SU-DHL-6 (cell line): ENCODE data around the gene ANKRD63.

Source experiments
- H2AFZ ChIP-seq: fragments of 200-600 bp; sonication (generic); 2 replicates; pipeline ENCODE4 v1.6.1; 2014; ENCODE audit warnings: low read depth, mild to moderate bottlenecking, moderate library complexity, mixed read lengths, antibody characterized with exemption, low read length; ENCODE audit not compliant: severe bottlenecking
- H3F3A ChIP-seq: fragments of 200-600 bp; shearing (Covaris generic); 2 replicates; pipeline ENCODE4 v1.6.0; 2016; ENCODE audit warnings: antibody characterized with exemption, mild to moderate bottlenecking; ENCODE audit not compliant: insufficient read depth
- H3K27ac ChIP-seq: fragments of 200-600 bp; sonication (generic); 2 replicates; pipeline ENCODE4 v1.5.1; 2016; ENCODE audit warnings: low read depth, mild to moderate bottlenecking, low read length, moderate library complexity, mixed read lengths
- H3K27me3 ChIP-seq: fragments of 200-600 bp; sonication (generic), shearing (Covaris generic); 2 replicates; pipeline ENCODE4 v1.6.0; 2014; ENCODE audit warnings: mild to moderate bottlenecking, low read length
- H3K36me3 ChIP-seq: fragments of 200-600 bp; sonication (generic); 2 replicates; pipeline ENCODE4 v1.6.1; 2014; ENCODE audit warnings: mild to moderate bottlenecking, low read length, mixed read lengths
- H3K4me2 ChIP-seq: fragments of 300-600, 200-600 bp; shearing (Covaris generic), sonication (generic); 2 replicates; pipeline ENCODE4 v1.6.0; 2014; ENCODE audit warnings: low read length, low read depth, mild to moderate bottlenecking; ENCODE audit not compliant: poor library complexity, severe bottlenecking
- H3K4me3 ChIP-seq: fragments of 200-600 bp; sonication (generic); 2 replicates; pipeline ENCODE4 v1.5.1; 2014; ENCODE audit warnings: antibody characterized with exemption, low read length, mild to moderate bottlenecking, mixed read lengths; ENCODE audit not compliant: insufficient read depth, poor library complexity, severe bottlenecking
- H3K79me2 ChIP-seq: fragments of 200-600 bp; sonication (generic); 2 replicates; pipeline ENCODE4 v1.6.1; 2014; ENCODE audit warnings: mild to moderate bottlenecking, low read length, moderate library complexity; ENCODE audit not compliant: insufficient read depth
- H3K9ac ChIP-seq: fragments of 200-600 bp; sonication (generic); 2 replicates; pipeline ENCODE4 v1.7.0; 2014; ENCODE audit warnings: mild to moderate bottlenecking, low read length
- H3K9me2 ChIP-seq: fragments of 200-600 bp; sonication (generic); replicated peaks from 2 replicates; pipeline ENCODE4 v1.6.1; 2014; ENCODE audit warnings: low read length; ENCODE audit not compliant: insufficient read depth
- H3K9me3 ChIP-seq: fragments of 200-600 bp; sonication (generic); 2 replicates; pipeline ENCODE4 v1.6.1; 2014; ENCODE audit warnings: low read length, mixed read lengths; ENCODE audit not compliant: insufficient read depth
- H4K20me1 ChIP-seq: fragments of 200-600 bp; sonication (generic); 2 replicates; pipeline ENCODE4 v1.6.1; 2014; ENCODE audit warnings: low read depth, mild to moderate bottlenecking, antibody characterized with exemption, low read length, moderate library complexity, mixed read lengths
- EZH2phosphoT487 ChIP-seq: fragments of 200-600 bp; sonication (generic), shearing (Covaris generic); conservative IDR thresholded peaks from 2 replicates; pipeline ENCODE4 v1.6.1; 2018; ENCODE audit warnings: mild to moderate bottlenecking, antibody characterized with exemption, low read length, moderate library complexity, mixed read lengths
- TF ChIP-seq, protein P1 (sequence below): fragments of 200-600 bp; sonication (generic); IDR thresholded peaks from one replicate; pipeline ENCODE4 v1.5.1; 2017; ENCODE audit warnings: antibody characterized with exemption, mild to moderate bottlenecking, low read length, moderate library complexity; ENCODE audit not compliant: insufficient read depth, poor library complexity, severe bottlenecking

ANKRD63 gene

GRCh38 chr15:40331026-40331425, 48.2 kb upstream of the ANKRD63 start:
- Histone ChIP-seq H3K4me2 (no peak overlapping the region), H3K4me3 (no peak overlapping the region), H3K27ac (no peak overlapping the region), H3K79me2 (no peaks in the 10 kb centered on the region), H3K27me3 (no peaks in the 10 kb centered on the region), H3F3A (no peaks in the 10 kb centered on the region), H3K9me2 (no peaks in the 10 kb centered on the region), H4K20me1 (no peaks in the 10 kb centered on the region), H3K9ac (no peak overlapping the region), H2AFZ (no peak overlapping the region), H3K36me3 (no peaks in the 10 kb centered on the region), H3K9me3 (no peaks in the 10 kb centered on the region)
- TF ChIP-seq, protein P1, sequence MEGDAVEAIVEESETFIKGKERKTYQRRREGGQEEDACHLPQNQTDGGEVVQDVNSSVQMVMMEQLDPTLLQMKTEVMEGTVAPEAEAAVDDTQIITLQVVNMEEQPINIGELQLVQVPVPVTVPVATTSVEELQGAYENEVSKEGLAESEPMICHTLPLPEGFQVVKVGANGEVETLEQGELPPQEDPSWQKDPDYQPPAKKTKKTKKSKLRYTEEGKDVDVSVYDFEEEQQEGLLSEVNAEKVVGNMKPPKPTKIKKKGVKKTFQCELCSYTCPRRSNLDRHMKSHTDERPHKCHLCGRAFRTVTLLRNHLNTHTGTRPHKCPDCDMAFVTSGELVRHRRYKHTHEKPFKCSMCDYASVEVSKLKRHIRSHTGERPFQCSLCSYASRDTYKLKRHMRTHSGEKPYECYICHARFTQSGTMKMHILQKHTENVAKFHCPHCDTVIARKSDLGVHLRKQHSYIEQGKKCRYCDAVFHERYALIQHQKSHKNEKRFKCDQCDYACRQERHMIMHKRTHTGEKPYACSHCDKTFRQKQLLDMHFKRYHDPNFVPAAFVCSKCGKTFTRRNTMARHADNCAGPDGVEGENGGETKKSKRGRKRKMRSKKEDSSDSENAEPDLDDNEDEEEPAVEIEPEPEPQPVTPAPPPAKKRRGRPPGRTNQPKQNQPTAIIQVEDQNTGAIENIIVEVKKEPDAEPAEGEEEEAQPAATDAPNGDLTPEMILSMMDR: no peak
- TF ChIP-seq EZH2phosphoT487: no peak

GRCh38 chr15:40330368-40330836, 47.5 kb upstream of the ANKRD63 start:
- TF ChIP-seq EZH2phosphoT487: no peak
- TF ChIP-seq, protein P1: no peak
- no peaks in the 10 kb centered on the region for H3F3A ChIP-seq

DNA sequence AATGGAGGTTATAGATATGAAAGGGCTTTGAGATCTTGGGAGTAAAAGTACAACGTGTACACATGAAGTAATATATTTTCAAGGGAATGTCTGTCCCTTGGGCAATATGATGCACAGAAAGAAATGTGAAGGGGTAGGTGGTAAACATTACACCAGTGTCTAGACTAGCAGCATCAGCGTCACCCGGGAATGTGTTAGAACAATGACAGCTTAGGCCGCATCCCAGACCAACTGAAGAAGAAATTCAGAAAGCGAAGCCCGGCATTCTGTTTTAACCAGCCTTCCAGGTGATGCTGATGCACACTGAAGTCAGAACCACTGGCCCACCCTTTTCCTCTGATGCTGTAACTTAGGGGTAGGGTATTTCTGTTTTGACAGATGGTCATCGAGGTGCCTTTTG, 46.9 kb upstream of the ANKRD63 start:
- Histone ChIP-seq H3K36me3 (no peaks in the 10 kb centered on the region), H3K4me3 (no peak overlapping the region), H3K9me2 (no peaks in the 10 kb centered on the region), H3K4me2 (no peak overlapping the region), H3K9ac (no peak overlapping the region), H3K27ac (no peak overlapping the region), H3K27me3 (no peaks in the 10 kb centered on the region), H3F3A (no peaks in the 10 kb centered on the region), H4K20me1 (no peaks in the 10 kb centered on the region), H2AFZ (no peak overlapping the region), H3K79me2 (no peaks in the 10 kb centered on the region), H3K9me3 (no peaks in the 10 kb centered on the region)
- no peak for TF ChIP-seq EZH2phosphoT487
- TF ChIP-seq, protein P1: no peak

More at GRCh38 chr15:40330368-40330836, 47.5 kb upstream of the ANKRD63 start:
- Histone ChIP-seq H3K9ac (no peak overlapping the region), H3K36me3 (no peaks in the 10 kb centered on the region), H3K9me3 (no peaks in the 10 kb centered on the region), H3K4me3 (no peak overlapping the region), H3K9me2 (no peaks in the 10 kb centered on the region), H2AFZ (no peak overlapping the region), H3K27ac (no peak overlapping the region), H3K27me3 (no peaks in the 10 kb centered on the region), H3K4me2 (no peak overlapping the region), H4K20me1 (no peaks in the 10 kb centered on the region), H3K79me2 (no peaks in the 10 kb centered on the region)
